GM18909 (cell line): ENCODE measurements around the gene ABCC1.
"Not testable (repeated sequence)": the region's sequence is repeated elsewhere in the genome, so short reads cannot be mapped to it uniquely, and the experiment has no call there.

ENCODE experiments used
- ATAC-seq: cut with Tn5 transposase; IDR thresholded peaks from one replicate; pipeline ENCODE4 v1.9.1; 2021; ENCODE audit warnings: mild to moderate bottlenecking; ENCODE audit not compliant: unreplicated experiment, poor library complexity

Gene ABCC1

DNA sequence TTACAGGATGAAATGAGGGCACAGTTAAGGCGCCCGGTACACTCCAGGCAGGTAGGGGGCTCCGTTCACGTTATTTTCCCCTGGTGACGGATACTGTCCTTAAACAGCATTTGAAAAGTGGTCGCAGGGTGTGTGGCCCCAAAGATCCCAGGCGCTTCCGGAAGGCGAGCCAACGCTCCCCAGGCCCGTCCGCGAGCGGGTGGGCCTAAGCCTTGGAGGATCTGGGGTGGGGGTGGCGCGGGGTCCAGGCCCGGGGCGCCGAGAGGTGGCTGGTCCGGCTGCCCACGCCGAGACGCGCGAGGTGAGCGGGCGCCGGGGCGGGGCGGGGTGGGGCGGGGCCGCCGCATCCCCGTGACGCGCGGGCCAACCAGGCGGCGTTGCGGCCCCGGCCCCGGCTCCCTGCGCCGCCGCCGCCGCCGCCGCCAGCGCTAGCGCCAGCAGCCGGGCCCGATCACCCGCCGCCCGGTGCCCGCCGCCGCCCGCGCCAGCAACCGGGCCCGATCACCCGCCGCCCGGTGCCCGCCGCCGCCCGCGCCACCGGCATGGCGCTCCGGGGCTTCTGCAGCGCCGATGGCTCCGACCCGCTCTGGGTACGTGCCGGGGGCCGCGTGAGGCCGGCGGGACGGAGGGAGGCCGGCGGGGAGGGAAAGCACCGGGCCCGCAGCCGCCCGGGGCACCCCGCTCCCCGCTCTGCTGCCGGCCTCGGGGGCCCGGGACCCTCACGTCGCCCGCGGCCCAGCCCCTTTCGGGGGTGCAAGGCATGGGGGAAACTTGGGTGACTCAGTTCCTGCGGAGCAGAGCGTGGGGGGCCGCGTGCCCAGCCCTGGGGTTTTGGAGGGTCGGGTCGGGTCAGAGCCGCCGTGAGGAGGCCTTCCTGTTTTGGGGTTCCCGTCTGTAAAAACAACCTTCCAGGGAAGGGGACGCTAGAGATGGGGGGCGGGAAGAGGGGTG, at the start of gene ABCC1:
TSS of gene ABCC1 (plus strand) at position 407 of the 951 bp plus-strand sequence. CDS start at position 543, 136 bp downstream.
- peak; percentile 73 for ATAC-seq

DNA sequence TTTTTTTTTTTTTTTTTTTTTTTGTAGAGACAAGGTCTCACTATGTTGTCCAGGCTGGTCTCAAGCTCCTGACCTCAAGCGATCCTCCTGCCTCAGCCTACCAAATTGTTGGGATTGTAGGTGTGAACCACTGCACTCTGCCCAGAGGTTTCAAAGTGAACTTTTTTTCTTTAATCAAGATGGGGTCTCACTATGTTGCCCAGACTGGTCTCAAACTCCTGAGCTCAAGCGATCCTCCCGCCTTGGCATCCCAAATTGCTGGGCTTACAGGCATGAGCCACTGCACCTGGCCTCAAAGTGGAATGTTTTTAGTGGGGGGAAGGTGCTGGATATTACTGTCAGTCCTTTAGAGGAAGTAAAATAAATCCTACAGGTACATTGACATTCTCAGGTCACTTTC, 49.1 kb upstream of the ABCC1 start:
- ATAC-seq = no peak

DNA sequence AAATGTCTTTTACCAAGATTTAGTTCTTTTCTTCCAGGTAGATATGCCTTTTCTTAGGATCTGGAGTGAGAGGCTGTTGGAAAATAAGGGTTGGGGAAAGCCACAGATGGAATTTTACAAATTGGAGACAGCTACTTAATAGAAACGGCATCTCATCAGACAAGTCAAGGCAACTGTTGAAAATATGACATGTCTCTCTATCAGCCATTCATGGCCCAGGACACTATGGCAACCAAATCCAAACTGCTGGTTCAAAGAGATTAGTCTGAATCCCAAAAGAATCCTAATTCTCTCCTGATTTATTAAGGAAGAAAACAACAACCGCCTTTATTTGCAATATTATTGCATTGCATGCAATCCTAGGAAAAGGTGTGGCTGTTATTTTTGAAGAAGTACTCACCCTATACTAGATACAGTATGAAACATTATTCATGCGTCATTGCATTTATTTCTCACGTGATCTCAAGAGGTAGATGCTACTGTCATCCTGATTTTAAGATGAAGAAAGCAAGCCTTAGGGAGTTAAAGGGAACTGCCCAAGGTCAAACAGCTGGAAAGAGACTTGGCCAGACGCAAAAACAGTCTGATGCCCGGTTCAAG, 48.4 kb upstream of the ABCC1 start:
- no peak for ATAC-seq

DNA sequence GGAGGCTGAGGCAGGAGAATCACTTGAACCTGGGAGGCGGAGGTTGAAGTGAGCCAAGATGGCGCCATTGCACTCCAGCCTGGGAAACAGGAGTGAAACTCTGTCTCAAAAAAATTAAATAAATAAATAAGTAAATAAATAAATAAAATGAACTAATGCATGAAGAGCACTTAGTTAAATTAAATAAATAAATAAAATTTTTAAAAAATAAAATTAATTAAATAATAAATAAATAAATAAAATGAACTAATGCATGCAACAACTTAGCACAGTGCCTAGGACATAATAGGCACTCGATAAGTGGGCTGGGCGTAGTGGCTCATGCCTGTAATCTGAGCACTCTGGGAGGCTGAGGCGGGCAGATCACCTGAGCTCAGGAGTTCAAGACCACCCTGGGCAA, 45.5 kb upstream of the ABCC1 start:
- ATAC-seq = no peak

DNA sequence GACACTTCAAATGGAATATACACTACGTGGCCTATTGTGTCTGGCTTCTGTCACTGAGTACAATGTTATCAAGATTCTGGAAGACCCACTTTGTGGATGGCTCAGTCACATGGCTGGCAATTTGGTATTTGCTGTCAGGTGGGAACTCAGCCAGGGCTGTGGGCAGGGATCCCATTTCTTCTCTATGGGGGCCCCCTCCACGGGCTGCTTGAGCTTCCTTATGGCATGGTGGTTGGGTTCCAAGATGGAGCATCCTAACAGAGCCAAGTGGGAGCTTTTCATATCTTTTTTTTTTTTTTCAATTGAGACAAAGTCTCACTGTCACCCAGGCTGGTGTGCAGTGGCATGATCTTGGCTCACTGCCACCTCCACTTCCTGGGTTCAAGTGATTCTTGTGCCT, 43.0 kb upstream of the ABCC1 start:
- ATAC-seq = no peak

DNA sequence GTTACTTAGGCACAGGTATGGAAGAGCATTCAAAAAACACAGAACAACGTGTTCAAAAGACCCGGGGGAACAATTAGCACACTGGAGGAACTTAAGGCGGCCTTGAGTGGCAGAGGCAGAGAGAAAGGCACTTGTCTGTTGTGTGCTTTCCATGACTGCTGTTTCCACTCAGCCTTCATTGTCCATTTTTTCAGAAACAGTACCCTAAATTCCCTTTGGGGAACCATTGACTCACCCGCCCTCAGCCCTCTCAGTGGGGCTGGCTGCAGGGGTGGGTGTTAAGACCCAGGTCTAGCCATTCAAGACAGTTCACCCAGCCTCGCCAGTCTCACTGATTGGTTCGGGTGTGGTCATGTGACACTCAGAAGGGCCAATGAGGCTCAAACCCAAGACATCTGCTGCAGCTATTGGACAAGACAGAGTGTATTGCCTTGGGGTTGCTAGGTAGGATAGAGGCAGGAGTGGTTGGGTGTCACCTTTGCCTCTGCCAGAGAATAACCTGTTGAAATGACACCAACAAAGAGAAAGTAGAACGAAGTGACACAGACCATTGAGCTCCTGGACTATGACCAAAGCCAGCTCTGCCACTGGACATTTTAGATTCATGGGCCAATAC, 41.4 kb upstream of the ABCC1 start:
- peak; percentile 99 for ATAC-seq

DNA sequence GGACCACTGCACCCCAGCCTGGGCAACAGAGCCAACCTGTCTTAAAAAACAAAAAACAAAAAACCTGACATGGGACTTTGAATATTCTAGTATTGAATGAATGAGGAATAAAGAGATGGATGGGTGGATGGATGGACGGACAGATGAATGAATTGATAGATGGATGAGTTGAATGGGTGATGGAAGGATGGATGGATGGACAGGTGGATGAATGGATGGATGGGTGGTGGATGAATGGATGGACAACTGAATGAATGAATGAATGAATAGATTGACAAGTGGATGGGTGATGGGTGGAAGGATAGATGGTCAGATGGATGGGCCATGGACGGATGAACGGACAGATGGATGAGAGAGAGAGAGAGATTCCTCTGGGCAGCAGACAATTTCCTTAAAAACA, 38.2 kb upstream of the ABCC1 start:
- no peak for ATAC-seq

DNA sequence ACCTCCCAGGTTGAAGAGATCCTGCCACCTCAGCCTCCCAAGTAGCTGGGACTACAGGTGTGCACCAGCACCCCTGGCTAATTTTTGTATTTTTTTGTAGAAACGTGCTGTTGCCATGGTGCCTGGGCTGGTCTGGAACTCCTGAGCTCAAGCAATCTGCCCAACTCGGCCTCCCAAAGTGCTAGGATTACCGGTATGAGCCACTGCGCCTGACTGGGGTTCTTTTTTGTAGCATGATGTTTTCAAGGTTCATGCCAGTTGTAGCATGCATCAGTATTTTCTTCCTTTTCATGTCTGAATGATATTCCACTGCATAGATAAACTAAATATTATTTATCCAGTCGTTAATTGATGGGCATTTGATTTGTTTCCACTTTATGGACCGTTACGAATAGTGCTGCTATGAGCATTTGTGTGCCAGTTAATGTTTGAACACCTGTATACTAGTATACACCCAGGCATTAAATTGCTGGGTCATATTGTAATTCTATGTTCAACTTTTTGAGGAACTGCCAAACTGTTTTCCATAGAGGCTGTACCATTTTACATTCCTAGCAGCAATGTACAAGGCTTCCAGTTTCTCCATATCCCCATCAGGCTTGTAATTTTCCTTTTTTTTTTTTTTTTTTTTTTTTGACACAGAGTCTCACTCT, 36.2 kb upstream of the ABCC1 start:
- no peak for ATAC-seq

DNA sequence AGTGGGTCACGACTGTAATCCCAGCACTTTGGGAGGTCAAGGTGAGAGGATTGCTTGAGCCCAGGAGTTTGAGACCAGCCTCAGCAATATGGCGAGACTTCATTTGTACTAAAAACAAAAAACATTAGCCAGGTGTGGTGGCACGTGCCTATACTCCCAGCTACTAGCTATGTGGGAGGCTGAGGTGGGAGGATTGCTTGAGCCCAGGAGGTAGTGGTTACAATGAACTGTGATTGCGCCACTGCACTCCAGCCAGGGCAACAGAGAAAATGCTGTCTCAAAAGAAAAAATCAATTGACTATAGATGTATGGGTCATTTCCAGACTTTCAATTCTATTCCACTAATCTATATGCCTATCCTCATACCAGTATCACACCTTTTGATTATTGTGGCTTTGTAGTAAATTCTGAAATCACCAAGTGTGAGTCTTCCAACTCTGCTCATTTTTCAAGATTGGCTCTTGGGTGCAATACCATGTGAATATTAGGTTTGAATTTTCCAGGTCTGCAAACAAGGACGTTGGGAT, 33.8 kb upstream of the ABCC1 start:
- no peak for ATAC-seq

DNA sequence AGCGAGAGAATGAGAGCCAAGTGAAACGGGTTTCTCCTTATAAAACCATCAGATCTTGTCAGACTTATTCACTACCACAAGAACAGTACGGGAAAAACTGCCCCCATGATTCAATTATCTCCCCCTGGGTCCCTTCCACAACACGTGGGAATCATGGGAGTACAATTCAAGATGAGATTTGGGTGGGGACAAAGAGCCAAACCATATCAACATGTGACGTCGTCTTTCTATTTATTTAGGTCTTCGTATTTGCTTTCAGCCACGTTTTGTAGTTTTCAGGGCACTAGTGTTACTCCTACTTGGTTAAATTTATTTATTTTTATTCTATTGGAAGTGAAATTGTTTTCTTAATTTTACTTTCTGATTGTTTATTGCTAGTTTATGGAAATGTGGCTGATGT, 33.1 kb upstream of the ABCC1 start:
- ATAC-seq = no peak

DNA sequence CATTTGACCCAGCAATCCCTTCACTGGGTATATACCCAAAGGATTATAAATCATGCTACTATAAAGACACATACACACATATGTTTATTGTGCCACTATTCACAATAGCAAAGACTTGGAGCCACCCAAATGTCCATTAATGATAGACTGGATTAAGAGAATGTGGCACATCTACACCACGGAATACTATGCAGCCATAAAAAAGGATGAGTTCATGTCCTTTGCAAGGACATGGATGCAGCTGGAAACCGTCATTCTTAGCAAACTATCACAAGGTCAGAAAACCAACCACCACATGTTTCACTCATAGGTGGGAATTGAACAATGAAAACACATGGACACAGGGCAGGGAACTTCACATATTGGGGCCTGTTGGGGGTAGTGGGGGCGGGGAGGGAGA, 31.1 kb upstream of the ABCC1 start:
- not testable (repeated sequence) for ATAC-seq

DNA sequence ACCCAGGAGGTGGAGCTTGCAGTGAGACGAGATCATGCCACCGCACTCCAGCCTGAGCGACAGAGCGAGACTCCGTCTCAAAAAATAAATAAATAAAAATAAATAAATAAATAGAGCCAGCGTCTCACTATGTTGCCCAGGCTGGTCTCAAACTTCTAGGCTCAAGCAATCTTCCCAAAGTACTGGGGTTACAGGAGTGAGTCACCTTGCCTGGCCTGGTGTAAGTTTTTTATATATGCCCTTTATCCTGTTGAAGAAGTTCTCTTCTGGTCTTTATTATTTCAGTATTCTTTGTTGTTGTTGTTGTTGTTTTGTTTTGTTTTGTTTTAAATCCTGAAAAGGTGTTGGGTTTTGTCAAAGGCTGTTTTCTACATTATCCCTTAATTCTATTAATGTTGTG, 30.1 kb upstream of the ABCC1 start:
- no peak for ATAC-seq

DNA sequence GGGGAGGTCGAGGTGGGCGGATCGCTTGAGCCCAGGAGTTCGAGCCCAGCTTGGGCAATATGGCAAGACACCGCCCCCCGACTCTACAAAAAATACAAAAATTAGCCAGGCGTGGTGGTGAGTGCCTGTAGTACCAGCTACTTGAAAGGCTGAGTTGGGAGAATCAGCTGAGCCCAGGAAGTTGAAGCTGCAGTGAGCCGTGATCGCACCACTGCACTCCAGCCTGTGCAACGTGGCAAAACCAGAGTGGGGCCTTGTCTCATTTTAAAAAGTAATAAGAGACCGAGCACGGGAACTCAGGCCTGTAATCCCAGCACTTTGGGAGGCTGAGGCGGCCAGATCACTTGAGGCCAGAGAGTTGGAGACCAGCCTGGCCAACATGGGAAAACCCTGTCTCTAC, 24.4 kb upstream of the ABCC1 start:
- ATAC-seq = no peak

DNA sequence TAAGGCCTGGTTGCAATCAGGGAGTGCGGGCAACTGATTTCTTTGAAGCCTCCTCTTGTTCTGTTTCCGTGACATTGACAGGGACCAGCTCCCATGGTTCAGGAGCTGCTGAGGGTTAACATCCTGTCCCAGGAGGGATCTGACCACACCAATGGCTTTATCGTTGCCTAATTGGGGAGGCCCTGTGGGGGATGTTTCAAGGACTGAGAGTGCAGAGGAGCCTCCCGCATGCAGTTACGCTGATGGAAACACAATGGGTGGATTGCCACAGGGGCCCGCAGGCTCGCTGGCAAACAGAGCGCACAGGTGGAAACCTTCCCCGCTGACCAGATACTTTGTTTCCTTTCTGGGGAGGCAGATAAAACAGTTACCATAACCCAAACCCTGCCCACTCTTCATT, 23.8 kb upstream of the ABCC1 start:
- no peak for ATAC-seq

DNA sequence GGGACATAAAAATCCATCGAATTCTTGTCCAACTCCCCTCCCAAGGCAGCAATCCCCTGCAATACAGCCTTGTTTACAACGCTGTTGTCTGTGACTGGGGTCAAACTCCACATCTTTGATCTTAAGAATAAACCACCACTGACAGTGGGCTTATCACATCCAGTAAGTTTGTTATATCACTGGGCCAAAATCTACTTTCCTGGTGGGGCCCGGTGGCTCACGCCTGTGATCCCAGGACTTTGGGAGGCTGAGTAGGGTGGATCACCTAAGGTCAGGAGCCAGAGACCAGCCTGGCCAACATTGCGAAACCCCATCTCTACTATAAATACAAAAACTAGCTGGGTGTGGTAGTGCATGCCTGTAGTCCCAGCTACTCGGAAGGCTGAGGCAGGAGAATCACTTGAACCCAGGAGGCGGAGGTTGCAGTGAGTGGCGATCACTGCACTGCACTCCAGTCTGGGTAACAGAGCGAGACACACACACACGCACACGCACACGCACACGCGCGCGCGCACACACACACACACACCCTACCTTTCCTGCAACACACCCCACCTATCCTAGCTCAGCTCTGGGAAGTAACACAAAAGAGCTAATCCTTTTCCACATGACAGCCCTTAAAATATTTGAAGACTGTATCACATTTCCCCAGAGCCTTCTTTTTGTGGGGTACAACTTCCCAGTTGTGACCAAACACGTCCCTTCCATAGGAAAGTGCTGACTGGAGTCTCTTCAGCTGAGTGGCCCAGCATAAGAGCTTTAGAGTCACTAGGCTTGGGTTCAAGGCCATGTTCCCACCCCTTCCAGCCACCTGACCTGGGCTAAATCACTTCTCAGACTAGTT, 20.9 kb upstream of the ABCC1 start:
- no peak for ATAC-seq

DNA sequence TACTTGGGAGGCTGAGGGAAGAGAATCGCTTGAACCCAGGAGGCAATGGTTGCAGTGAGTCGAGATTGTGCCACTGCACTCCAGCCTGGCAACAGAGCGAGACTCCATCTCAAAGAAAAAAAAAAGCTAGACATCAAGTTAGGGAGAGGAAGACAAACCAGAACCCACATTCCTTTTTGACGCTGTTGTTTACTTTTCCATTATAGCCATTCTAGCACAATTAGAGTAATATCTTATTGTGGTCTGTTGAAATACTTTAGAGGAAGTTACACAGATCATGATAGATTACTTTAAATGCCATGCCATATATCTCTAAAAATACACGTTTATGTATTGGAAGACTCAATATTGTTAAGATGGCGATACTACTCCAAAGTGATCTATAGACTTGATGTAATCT, 16.5 kb upstream of the ABCC1 start:
- no peak for ATAC-seq

DNA sequence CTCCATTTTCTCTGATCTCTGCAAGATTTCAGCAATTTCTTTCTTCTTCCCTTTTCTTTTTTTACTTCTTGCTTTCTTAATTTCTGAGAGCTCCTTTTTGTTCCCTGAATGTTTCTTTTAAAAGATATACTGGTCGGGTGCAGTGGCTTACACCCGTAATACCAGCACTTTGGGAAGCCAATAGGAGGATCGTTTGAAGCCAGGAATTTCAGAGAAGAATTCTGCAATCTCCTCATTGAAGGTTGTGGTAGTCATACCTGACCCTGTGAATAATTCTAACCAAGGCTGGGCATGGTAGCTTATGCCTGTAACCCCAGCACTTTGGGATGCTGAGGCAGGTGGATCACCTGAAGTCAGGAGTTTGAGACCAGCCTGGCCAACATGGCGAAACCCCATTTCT, 15.6 kb upstream of the ABCC1 start:
- ATAC-seq = no peak

DNA sequence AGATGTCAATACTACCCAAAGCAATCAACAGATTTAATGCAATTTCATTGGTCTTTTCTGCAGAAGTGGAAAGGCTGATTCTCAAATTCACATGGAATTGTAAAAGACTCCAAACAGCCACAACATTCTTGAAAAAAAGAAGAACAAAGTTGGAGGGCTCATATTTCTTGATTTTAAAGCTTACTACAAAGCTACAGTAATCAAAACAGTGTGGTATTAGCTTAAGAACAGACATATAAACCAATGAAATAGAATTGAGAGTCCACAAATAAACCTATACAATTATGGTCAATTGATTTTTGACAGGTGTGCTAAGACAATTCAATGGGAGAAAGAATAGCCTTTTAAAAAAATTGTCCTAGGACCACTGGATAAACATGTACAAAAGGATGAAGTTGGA, 14.4 kb upstream of the ABCC1 start:
- no peak for ATAC-seq

DNA sequence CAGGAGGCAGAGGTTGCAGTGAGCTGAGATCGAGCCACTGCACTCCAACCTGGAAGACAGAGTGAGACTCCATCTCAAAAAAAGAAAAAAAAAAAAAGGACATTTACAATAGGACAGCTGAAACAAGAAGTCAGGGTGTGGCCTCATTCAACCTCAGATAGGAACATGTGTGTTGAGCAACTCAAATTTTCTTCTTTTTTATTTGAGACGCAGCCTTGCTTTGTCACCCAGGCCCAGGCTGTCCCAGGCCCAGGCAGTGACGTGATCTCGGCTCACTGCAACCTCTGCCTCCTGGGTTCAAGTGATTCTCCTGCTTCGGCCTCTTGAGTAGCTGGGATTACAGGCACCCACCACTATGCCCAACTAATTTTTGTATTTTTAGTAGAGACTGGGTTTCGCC, 12.6 kb upstream of the ABCC1 start:
- not testable (repeated sequence) for ATAC-seq
